H54 (cell line): ENCODE results near the gene COPG2.
"Not testable (repeated sequence)": the region's sequence is repeated elsewhere in the genome, so short reads cannot be mapped to it uniquely, and the experiment has no call there.

ENCODE experiments used
- DNase-seq: peaks from one replicate; pipeline ENCODE4 v3.0.0; 2011; ENCODE audit warnings: low spot score, mixed read lengths; ENCODE audit not compliant: insufficient read length
- FAIRE-seq: peaks from 3 replicates; lab custom pipeline; 2011; peaks lifted over from hg19 to GRCh38; lab: Jason Lieb, UNC
- POLR2A ChIP-seq: IDR thresholded peaks from 2 replicates; pipeline ENCODE4 v1.6.1; 2011; ENCODE audit warnings: low read depth, mild to moderate bottlenecking, low read length

The COPG2 gene

GRCh38 chr7:130566898-130567280 lies 101.7 kb downstream of the COPG2 start:
- FAIRE-seq = no peak
- DNase-seq = no peak
- no peak for TF ChIP-seq POLR2A

GRCh38 chr7:130566168-130566897 lies 102.2 kb downstream of the COPG2 start:
- FAIRE-seq = no peak
- TF ChIP-seq POLR2A = no peak
- no peak for DNase-seq

GRCh38 chr7:130560972-130561371 lies 107.6 kb downstream of the COPG2 start:
- DNase-seq (peak; percentile 12), FAIRE-seq (no peak)
- no peak for TF ChIP-seq POLR2A

- DNase-seq = no peak
- no peak for TF ChIP-seq POLR2A
- no peak for FAIRE-seq
Observed at GRCh38 chr7:130559184-130559583, 109.4 kb downstream of the COPG2 start.

- no peak for FAIRE-seq
- TF ChIP-seq POLR2A = no peak
- no peak for DNase-seq
Observed at GRCh38 chr7:130554481-130554880, 114.1 kb downstream of the COPG2 start.

- TF ChIP-seq POLR2A = no peak
- FAIRE-seq (no peak), DNase-seq (no peak)
Observed at GRCh38 chr7:130553398-130554029, 115.0 kb downstream of the COPG2 start.

GRCh38 chr7:130544356-130544755 lies 124.2 kb downstream of the COPG2 start:
- FAIRE-seq (no peak), DNase-seq (no peak)
- TF ChIP-seq POLR2A = no peak

- TF ChIP-seq POLR2A = no peak
- FAIRE-seq (no peak), DNase-seq (no peak)
Observed at GRCh38 chr7:130543487-130544010, 125.0 kb downstream of the COPG2 start.

- not testable (repeated sequence) for DNase-seq, FAIRE-seq
Observed at GRCh38 chr7:130542297-130542696, 126.3 kb downstream of the COPG2 start.

- DNase-seq, FAIRE-seq: not testable (repeated sequence)
Observed at GRCh38 chr7:130541287-130541686, 127.3 kb downstream of the COPG2 start.

GRCh38 chr7:130537894-130538293 lies 130.7 kb downstream of the COPG2 start:
- not testable (repeated sequence) for FAIRE-seq, DNase-seq

GRCh38 chr7:130529417-130529816 lies 139.1 kb downstream of the COPG2 start:
- FAIRE-seq (no peak), DNase-seq (no peak)
- TF ChIP-seq POLR2A = no peak

GRCh38 chr7:130527752-130528355 lies 140.7 kb downstream of the COPG2 start:
- DNase-seq, FAIRE-seq: not testable (repeated sequence)

- DNase-seq = no peak
- FAIRE-seq = no peak
- TF ChIP-seq POLR2A = no peak
Observed at GRCh38 chr7:130524628-130525027, 143.9 kb downstream of the COPG2 start.

GRCh38 chr7:130523519-130524125 lies 144.9 kb downstream of the COPG2 start:
- not testable (repeated sequence) for FAIRE-seq, DNase-seq
